ENCODE data around the gene DYNC1I2. TPM values are rescaled to one million over a fixed set of nuclear protein-coding genes. Genes with fewer than 3 reads are reported as not detected.

DYNC1I2 gene
- total RNA-seq, 3 donors from 2014 or later, result 91.2 to 116 (median 113) TPM

- H3K4me3 ChIP-seq, result no peak overlapping the region
- ATAC-seq, result no peak
- no peak for TF ChIP-seq CTCF (IDR thresholded peaks at IDR 0.05)
- intact Hi-C loops (cut with DNase I, micrococcal nuclease), result no loop called here
- no peak for DNase-seq
- no peaks in the 10 kb centered on the region for H3K36me3 ChIP-seq (ENCODE audit: low read depth)
- no peaks in the 10 kb centered on the region for H3K9me3 ChIP-seq
- H3K4me1 ChIP-seq (ENCODE audit: low read depth), result no peaks in the 10 kb centered on the region
Measured at GRCh38 chr2:171678619-171679018, 8.7 kb upstream of the DYNC1I2 start.

DNA sequence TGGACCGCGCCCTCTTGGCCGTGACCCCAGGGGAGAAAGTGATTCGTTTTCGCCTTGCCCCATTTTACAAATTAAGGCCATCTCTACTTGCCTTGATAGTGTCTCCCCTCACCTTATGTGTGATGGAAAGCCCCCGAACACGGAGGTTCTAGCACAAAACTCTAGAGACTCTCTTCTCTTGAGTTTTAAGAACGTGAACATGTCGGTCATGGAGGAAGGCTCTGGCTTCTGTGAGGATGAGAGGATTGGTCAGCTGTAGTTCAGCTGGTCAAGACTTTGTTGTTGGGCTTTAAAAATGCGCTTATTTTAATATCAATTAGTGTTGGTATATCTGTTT is 828 bp downstream of the DYNC1I2 start:
- H3K4me1 ChIP-seq (ENCODE audit: low read depth), result peaks cover 14% of the 10 kb centered on the region
- intact Hi-C loops (cut with DNase I, micrococcal nuclease), result no loop called here
- no peaks in the 10 kb centered on the region for H3K9me3 ChIP-seq
- H3K36me3 ChIP-seq (ENCODE audit: low read depth), result no peaks in the 10 kb centered on the region
- peak overlapping the region; percentile 95 for H3K4me3 ChIP-seq
- DNase-seq (no peak), ATAC-seq (peak; percentile 4)
- TF ChIP-seq CTCF (IDR thresholded peaks at IDR 0.05), result no peak

DNA sequence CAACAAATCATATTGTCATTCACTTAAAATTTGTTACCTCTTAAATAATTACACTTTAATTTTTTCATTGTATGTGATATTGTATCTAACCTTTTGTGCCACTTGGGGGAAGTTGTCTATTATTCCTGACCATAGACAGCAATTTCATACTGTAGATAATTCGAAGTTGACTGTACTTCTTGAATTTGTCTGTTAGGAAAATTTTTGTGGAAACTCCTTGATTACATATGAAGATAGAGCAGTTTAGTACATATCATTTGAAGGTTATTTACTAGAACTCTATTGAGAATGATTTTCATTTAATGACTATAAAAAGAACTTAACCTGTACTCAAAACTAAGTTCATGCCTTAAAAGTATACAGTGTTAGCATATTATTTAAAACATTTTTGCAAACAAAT is 5.1 kb downstream of the DYNC1I2 start:
- H3K9me3 ChIP-seq, result no peaks in the 10 kb centered on the region
- TF ChIP-seq CTCF (IDR thresholded peaks at IDR 0.05), result no peak
- DNase-seq (no peak), ATAC-seq (no peak)
- no peak overlapping the region for H3K4me3 ChIP-seq
- intact Hi-C loops (cut with DNase I, micrococcal nuclease), result no loop called here
- H3K4me1 ChIP-seq (ENCODE audit: low read depth), result peaks cover 14% of the 10 kb centered on the region
- H3K36me3 ChIP-seq (ENCODE audit: low read depth), result no peaks in the 10 kb centered on the region

GRCh38 chr2:171702781-171703556 is 15.7 kb downstream of the DYNC1I2 start:
- Histone ChIP-seq H3K9me3 (no peaks in the 10 kb centered on the region), H3K36me3 (ENCODE audit: low read depth) (no peaks in the 10 kb centered on the region), H3K4me1 (ENCODE audit: low read depth) (no peaks in the 10 kb centered on the region), H3K4me3 (no peak overlapping the region)
- intact Hi-C loops (cut with DNase I, micrococcal nuclease), result no loop called here
- DNase-seq (no peak), ATAC-seq (no peak)
- TF ChIP-seq CTCF (IDR thresholded peaks at IDR 0.05), result no peak

- Histone ChIP-seq H3K4me3 (no peak overlapping the region), H3K36me3 (ENCODE audit: low read depth) (no peaks in the 10 kb centered on the region), H3K4me1 (ENCODE audit: low read depth) (no peaks in the 10 kb centered on the region), H3K9me3 (no peaks in the 10 kb centered on the region)
- ATAC-seq (peak; percentile 34), DNase-seq (peak in 1 of 3 donors; percentile 11)
- intact Hi-C loops (cut with DNase I, micrococcal nuclease), result no loop called here
- no peak for TF ChIP-seq CTCF (IDR thresholded peaks at IDR 0.05)
Measured at GRCh38 chr2:171703574-171704347, 16.5 kb downstream of the DYNC1I2 start.
